SK-N-SH treated with all-trans-retinoic acid at 6 μM for 48 hours (cell line): ENCODE measurements around the gene SPP1.
"Not testable (repeated sequence)": the region's sequence is repeated elsewhere in the genome, so short reads cannot be mapped to it uniquely, and the experiment has no call there.

ENCODE experiments used
- ATAC-seq: fragments of 200-7000 bp; cut with Tn5 transposase; 3 replicates; pipeline ENCODE4 v1.9.1; 2020; ENCODE audit warnings: mild to moderate bottlenecking, moderate library complexity
- ARNTL ChIP-seq: fragments of 450-650 bp; formaldehyde crosslinking; IDR thresholded peaks from 2 replicates; pipeline ENCODE4 v1.5.0; 2020; ENCODE audit warnings: low read depth, mild to moderate bottlenecking, moderate library complexity, borderline replicate concordance
- BACH2 ChIP-seq: fragments of 250-450 bp; sonication (Bioruptor Pico); IDR thresholded peaks from 2 replicates; pipeline ENCODE4 v1.9.0; 2021; ENCODE audit warnings: mild to moderate bottlenecking, borderline replicate concordance
- CREB5 ChIP-seq: fragments of 250-450 bp; sonication (Bioruptor Pico); IDR thresholded peaks from 2 replicates; pipeline ENCODE4 v1.5.1; 2020; ENCODE audit warnings: low read depth, mild to moderate bottlenecking, moderate library complexity
- CSDC2 ChIP-seq: fragments of 250-450 bp; sonication (Bioruptor Pico); IDR thresholded peaks from 2 replicates; pipeline ENCODE4 v1.5.0; 2020; ENCODE audit warnings: mild to moderate bottlenecking, moderate library complexity
- ESRRG ChIP-seq: fragments of 250-450 bp; sonication (Bioruptor Pico); IDR thresholded peaks from 2 replicates; pipeline ENCODE4 v1.6.1; 2021; ENCODE audit warnings: mild to moderate bottlenecking
- GLIS3 ChIP-seq: fragments of 250-450 bp; sonication (Bioruptor Pico); IDR thresholded peaks from 2 replicates; pipeline ENCODE4 v1.5.0; 2020; ENCODE audit warnings: mild to moderate bottlenecking, moderate library complexity
- ISL1 ChIP-seq: fragments of 250-450 bp; sonication (Bioruptor Pico); IDR thresholded peaks from 2 replicates; pipeline ENCODE4 v2.1.2; 2022; ENCODE audit warnings: mild to moderate bottlenecking, moderate library complexity
- POU6F1 ChIP-seq: fragments of 250-450 bp; sonication (Bioruptor Pico); IDR thresholded peaks from 2 replicates; pipeline ENCODE4 v1.8.0; 2021; ENCODE audit warnings: low read depth, mild to moderate bottlenecking, moderate library complexity, borderline replicate concordance
- PPARA ChIP-seq: fragments of 250-450 bp; sonication (Bioruptor Pico); IDR thresholded peaks from 2 replicates; pipeline ENCODE4 v1.5.0; 2020; ENCODE audit warnings: mild to moderate bottlenecking, borderline replicate concordance
- RARB ChIP-seq: fragments of 250-450 bp; sonication (Bioruptor Pico); IDR thresholded peaks from 2 replicates; pipeline ENCODE4 v1.8.0; 2021; ENCODE audit warnings: mild to moderate bottlenecking, moderate library complexity
- SNAI2 ChIP-seq: fragments of 250-450 bp; sonication (Bioruptor Pico); IDR thresholded peaks from 2 replicates; pipeline ENCODE4 v1.5.0; 2020; ENCODE audit warnings: mild to moderate bottlenecking, moderate library complexity
- TOX ChIP-seq: fragments of 250-450 bp; sonication (Bioruptor Pico); IDR thresholded peaks from 2 replicates; pipeline ENCODE4 v1.8.0; 2021; ENCODE audit warnings: mild to moderate bottlenecking, moderate library complexity, borderline replicate concordance
- TSHZ2 ChIP-seq: fragments of 250-450 bp; sonication (Bioruptor Pico); IDR thresholded peaks from 2 replicates; pipeline ENCODE4 v1.5.0; 2020; ENCODE audit warnings: mild to moderate bottlenecking, moderate library complexity
- ZC3H10 ChIP-seq: fragments of 250-450 bp; sonication (Bioruptor Pico); IDR thresholded peaks from 2 replicates; pipeline ENCODE4 v1.5.1; 2021; ENCODE audit warnings: mild to moderate bottlenecking, moderate library complexity
- ZNF565 ChIP-seq: fragments of 450-650 bp; formaldehyde crosslinking; conservative IDR thresholded peaks from 2 replicates; pipeline ENCODE4 v1.5.0; 2020; ENCODE audit warnings: low read depth, mild to moderate bottlenecking, moderate library complexity
- ZNF70 ChIP-seq: fragments of 450-650 bp; formaldehyde crosslinking; IDR thresholded peaks from 2 replicates; pipeline ENCODE4 v1.5.0; 2020; ENCODE audit warnings: mild to moderate bottlenecking, moderate library complexity
- ZNF8 ChIP-seq: fragments of 450-650 bp; formaldehyde crosslinking; IDR thresholded peaks from 2 replicates; pipeline ENCODE4 v1.5.0; 2020; ENCODE audit warnings: mild to moderate bottlenecking, moderate library complexity
- TF ChIP-seq, protein P1 (sequence below): fragments of 250-450 bp; sonication (Bioruptor Pico); IDR thresholded peaks from 2 replicates; pipeline ENCODE4 v1.8.0; 2020; ENCODE audit warnings: mild to moderate bottlenecking, moderate library complexity, borderline replicate concordance

The SPP1 gene

GRCh38 chr4:88021824-88022223 lies 46.3 kb downstream of the SPP1 start:
- TF ChIP-seq SNAI2 (CRISPR knock-in tag), result no peak
- TF ChIP-seq GLIS3, result no peak
- TF ChIP-seq ARNTL, result no peak
- no peak for TF ChIP-seq RARB (CRISPR knock-in tag)
- TF ChIP-seq ESRRG (CRISPR knock-in tag), result no peak
- no peak for TF ChIP-seq TSHZ2 (CRISPR knock-in tag)
- TF ChIP-seq BACH2 (CRISPR knock-in tag), result no peak
- no peak for TF ChIP-seq CREB5
- TF ChIP-seq, protein P1, sequence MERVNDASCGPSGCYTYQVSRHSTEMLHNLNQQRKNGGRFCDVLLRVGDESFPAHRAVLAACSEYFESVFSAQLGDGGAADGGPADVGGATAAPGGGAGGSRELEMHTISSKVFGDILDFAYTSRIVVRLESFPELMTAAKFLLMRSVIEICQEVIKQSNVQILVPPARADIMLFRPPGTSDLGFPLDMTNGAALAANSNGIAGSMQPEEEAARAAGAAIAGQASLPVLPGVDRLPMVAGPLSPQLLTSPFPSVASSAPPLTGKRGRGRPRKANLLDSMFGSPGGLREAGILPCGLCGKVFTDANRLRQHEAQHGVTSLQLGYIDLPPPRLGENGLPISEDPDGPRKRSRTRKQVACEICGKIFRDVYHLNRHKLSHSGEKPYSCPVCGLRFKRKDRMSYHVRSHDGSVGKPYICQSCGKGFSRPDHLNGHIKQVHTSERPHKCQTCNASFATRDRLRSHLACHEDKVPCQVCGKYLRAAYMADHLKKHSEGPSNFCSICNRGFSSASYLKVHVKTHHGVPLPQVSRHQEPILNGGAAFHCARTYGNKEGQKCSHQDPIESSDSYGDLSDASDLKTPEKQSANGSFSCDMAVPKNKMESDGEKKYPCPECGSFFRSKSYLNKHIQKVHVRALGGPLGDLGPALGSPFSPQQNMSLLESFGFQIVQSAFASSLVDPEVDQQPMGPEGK (CRISPR knock-in tag), result no peak
- TF ChIP-seq ZNF70 (CRISPR knock-in tag), result no peak
- no peak for TF ChIP-seq ZNF565 (CRISPR knock-in tag)
- TF ChIP-seq POU6F1 (CRISPR knock-in tag), result no peak
- TF ChIP-seq ISL1 (CRISPR knock-in tag), result no peak
- TF ChIP-seq PPARA (CRISPR knock-in tag), result no peak
- no peak for ATAC-seq

GRCh38 chr4:88022289-88022688 lies 46.8 kb downstream of the SPP1 start:
- TF ChIP-seq CSDC2 (CRISPR knock-in tag) (no peak), ISL1 (CRISPR knock-in tag) (peak; percentile 31; the same call in 1 of the 2 replicates), TOX (CRISPR knock-in tag) (no peak)
- ATAC-seq, result no peak

DNA sequence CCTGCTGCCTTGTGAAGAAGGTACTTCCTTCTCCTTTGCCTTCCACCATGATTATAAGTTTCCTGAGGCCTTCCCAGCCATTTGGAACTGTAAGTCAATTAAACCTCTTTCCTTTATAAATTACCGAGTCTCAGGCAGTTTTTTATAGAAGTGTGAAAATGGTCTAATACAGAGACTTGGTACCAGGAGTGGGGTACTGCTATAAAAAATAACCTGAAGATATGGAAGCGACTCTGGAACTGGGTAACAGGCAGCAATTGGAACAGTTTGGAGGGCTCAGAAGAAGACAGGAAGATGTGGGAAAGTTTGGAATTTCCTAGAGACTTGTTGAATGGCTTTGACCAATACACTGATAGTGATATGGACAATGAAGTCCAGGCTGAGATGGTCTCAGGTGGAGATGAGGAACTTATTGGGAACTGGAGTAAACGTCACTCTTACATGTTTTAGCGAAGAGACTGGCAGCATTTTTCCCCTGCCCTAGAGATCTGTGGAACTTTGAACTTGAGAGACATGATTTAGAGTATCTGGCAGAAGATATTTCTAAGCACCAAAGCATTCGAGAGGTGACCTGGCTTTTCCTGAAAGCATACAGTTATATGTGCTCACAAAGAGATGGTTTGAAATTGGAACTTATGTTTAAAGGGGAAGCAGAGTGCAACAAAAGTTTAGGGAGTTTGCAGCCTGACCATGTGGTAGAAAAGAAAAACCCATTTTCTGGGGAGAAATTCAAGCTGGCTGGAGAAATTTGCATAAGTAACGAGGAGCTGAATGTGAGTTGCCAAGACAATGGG lies 50.6 kb downstream of the SPP1 start:
- not testable (repeated sequence) for ATAC-seq

- peak; percentile 83 for ATAC-seq
- no peak for TF ChIP-seq ARNTL
- TF ChIP-seq ISL1 (CRISPR knock-in tag), result peak; percentile 65
- TF ChIP-seq ZNF8, result no peak
- no peak for TF ChIP-seq ZC3H10 (CRISPR knock-in tag)
- TF ChIP-seq CREB5, result 0 out of 2 replicates have a peak, but pooled peaks have one; percentile 21
These were observed 52.4 kb downstream of the SPP1 start for GRCh38 chr4:88027611-88028608.
